GM12878 (cell line): ENCODE measurements around the gene ZNF827.

Source experiments
- EZH2 ChIP-seq: IDR thresholded peaks from 2 replicates; pipeline ENCODE4 v1.6.1; 2012; ENCODE audit warnings: low read depth, mild to moderate bottlenecking, control low read depth, inconsistent platforms, low read length, borderline replicate concordance; ENCODE audit not compliant: control insufficient read depth
- RAD51 ChIP-seq: fragments of 450-650 bp; IDR thresholded peaks from 2 replicates; pipeline ENCODE4 v1.6.1; 2016; ENCODE audit warnings: moderate library complexity, mild to moderate bottlenecking, inconsistent platforms
- TARDBP ChIP-seq: IDR thresholded peaks from 2 replicates; pipeline ENCODE4 v1.6.1; 2016; ENCODE audit warnings: borderline replicate concordance
- TF ChIP-seq, protein P1 (sequence below), 3 experiments: IDR thresholded peaks in 2 of 3; conservative IDR thresholded peaks in 1 of 3; 2 replicates each; pipeline ENCODE4 v1.5.1; 2011; ENCODE audit warnings: low read depth in 3 of 3, low read length in 3 of 3, mild to moderate bottlenecking in 3 of 3, control low read depth in 2 of 3, moderate library complexity in 2 of 3, inconsistent platforms in 1 of 3, mixed read lengths in 1 of 3; ENCODE audit not compliant: control insufficient read depth in 2 of 3, insufficient read depth in 1 of 3; ENCODE audit errors: extremely low read depth in 1 of 3

DNA sequence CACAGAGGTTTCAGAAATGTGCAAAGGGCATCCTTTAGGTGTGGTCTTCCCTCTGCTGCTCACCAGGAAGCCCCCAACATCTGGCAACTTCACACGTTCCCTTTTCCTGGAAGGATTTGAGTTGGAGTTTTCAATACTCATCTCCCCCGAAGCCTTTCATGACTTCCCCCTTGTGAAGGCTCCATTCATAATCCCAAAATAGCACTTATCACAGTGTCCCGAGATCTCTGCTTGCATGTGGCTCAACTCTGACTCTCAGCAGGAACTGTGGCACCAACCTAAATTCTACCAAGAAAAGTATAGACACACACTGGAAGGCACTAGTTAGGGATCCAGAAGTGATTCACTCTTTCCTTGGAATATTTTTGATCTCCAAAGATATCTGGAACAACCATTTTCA is 40.5 kb upstream of the ZNF827 start:
- TF ChIP-seq, protein P1, sequence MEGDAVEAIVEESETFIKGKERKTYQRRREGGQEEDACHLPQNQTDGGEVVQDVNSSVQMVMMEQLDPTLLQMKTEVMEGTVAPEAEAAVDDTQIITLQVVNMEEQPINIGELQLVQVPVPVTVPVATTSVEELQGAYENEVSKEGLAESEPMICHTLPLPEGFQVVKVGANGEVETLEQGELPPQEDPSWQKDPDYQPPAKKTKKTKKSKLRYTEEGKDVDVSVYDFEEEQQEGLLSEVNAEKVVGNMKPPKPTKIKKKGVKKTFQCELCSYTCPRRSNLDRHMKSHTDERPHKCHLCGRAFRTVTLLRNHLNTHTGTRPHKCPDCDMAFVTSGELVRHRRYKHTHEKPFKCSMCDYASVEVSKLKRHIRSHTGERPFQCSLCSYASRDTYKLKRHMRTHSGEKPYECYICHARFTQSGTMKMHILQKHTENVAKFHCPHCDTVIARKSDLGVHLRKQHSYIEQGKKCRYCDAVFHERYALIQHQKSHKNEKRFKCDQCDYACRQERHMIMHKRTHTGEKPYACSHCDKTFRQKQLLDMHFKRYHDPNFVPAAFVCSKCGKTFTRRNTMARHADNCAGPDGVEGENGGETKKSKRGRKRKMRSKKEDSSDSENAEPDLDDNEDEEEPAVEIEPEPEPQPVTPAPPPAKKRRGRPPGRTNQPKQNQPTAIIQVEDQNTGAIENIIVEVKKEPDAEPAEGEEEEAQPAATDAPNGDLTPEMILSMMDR (IDR thresholded peaks at IDR 0.05 in 2 of 3, conservative IDR thresholded peaks at IDR 0.05 in 1 of 3; ENCODE audit: control insufficient read depth in 2 of 3, extremely low read depth in 1 of 3, insufficient read depth in 1 of 3, low read depth in 3 of 3, low read length in 3 of 3) = no peak
- no peak for TF ChIP-seq RAD51
- TF ChIP-seq EZH2 = no peak
- no peak for TF ChIP-seq TARDBP
